Smooth muscle cell (in vitro differentiated cells): ENCODE results near the gene MS4A5. TPM values are rescaled to one million over a fixed set of nuclear protein-coding genes. Genes with fewer than 3 reads are reported as not detected.

Source experiments
- DNase-seq: peaks from one replicate; lab custom pipeline; 2025; ENCODE audit not compliant: unreplicated experiment; lab: John Stamatoyannopoulos, UW
- H2AFZ ChIP-seq: fragments of 200-600 bp; sonication (generic); 2 replicates; pipeline ENCODE4 v1.6.0; 2016; ENCODE audit warnings: antibody characterized with exemption, low read depth, mild to moderate bottlenecking
- H3F3A ChIP-seq: fragments of 200-600 bp; sonication (generic); 2 replicates; pipeline ENCODE4 v1.6.0; 2017; ENCODE audit warnings: antibody characterized with exemption, low read depth
- H3K27ac ChIP-seq: fragments of 200-600 bp; sonication (generic); 2 replicates; pipeline ENCODE4 v1.5.1; 2016; ENCODE audit warnings: low read depth, mild to moderate bottlenecking
- H3K27me3 ChIP-seq: fragments of 200-600 bp; sonication (generic); 2 replicates; pipeline ENCODE4 v1.6.1; 2016; ENCODE audit warnings: low read depth, mild to moderate bottlenecking
- H3K36me3 ChIP-seq: fragments of 200-600 bp; sonication (generic); 2 replicates; pipeline ENCODE4 v1.5.1; 2016; ENCODE audit warnings: low read depth
- H3K4me1 ChIP-seq: fragments of 200-600 bp; sonication (generic); 2 replicates; pipeline ENCODE4 v1.5.1; 2016; ENCODE audit warnings: low read depth
- H3K4me2 ChIP-seq: fragments of 200-600 bp; sonication (generic); 2 replicates; pipeline ENCODE4 v1.6.0; 2016; ENCODE audit warnings: mild to moderate bottlenecking
- H3K4me3 ChIP-seq: fragments of 200-600 bp; sonication (generic); 2 replicates; pipeline ENCODE4 v1.5.1; 2016; ENCODE audit warnings: mild to moderate bottlenecking
- H3K79me2 ChIP-seq: fragments of 200-600 bp; sonication (generic); 2 replicates; pipeline ENCODE4 v1.6.0; 2016; ENCODE audit warnings: low read depth, mild to moderate bottlenecking
- H3K9ac ChIP-seq: fragments of 200-600 bp; sonication (generic); 2 replicates; pipeline ENCODE4 v1.6.0; 2016; ENCODE audit warnings: low read depth
- H3K9me3 ChIP-seq: fragments of 200-600 bp; sonication (generic); replicated peaks from 2 replicates; pipeline ENCODE4 v1.5.1; 2016; ENCODE audit warnings: low read depth
- H4K20me1 ChIP-seq: fragments of 200-600 bp; sonication (generic); 2 replicates; pipeline ENCODE4 v1.6.0; 2016; ENCODE audit warnings: low read depth
- WGBS: methylation state at CpG from one replicate; pipeline ENCODE4 v1.1.7; 2016; ENCODE audit warnings: low lambda C conversion rate; 5-methylcytosine and 5-hydroxymethylcytosine counted together
- polyA plus RNA-seq: library from polyadenylated mRNA; unstranded; fragments of >200 nt; fragmentation: Nextera tagmentation; extraction: Ambion mirVana; gene quantifications from 2 replicates; pipeline ENCODE4 v1.2.1, GENCODE V29; 2016
- total RNA-seq: library from RNA; depleted of rRNA; stranded (reverse); fragments of >200 nt; gene quantifications from 2 replicates; pipeline ENCODE4 v1.2.3, GENCODE V29; 2014
- TF ChIP-seq, protein P1 (sequence below): fragments of 200-600 bp; sonication (generic); IDR thresholded peaks from 2 replicates; pipeline ENCODE4 v1.5.1; 2017; ENCODE audit warnings: borderline replicate concordance, mild to moderate bottlenecking, antibody characterized with exemption; ENCODE audit not compliant: insufficient read depth, poor library complexity, severe bottlenecking

Gene MS4A5
- total and polyA plus RNA-seq, 2 experiments from 2014 or later, result not detected

DNA sequence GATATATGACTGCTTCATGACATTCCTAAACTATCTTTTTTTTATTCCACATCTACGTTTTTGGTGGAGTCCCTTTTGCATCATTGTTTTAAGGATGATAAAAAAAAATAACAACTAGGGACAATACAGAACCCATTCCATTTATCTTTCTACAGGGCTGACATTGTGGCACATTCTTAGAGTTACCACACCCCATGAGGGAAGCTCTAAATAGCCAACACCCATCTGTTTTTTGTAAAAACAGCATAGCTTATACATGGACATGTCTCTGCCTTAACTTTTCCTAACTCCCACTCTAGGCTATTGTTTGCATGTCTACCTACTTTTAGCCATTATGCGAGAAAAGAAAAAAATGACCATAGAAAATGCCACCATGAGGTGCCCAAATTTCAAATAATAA, 39.5 kb downstream of the MS4A5 start:
- Histone ChIP-seq H3K4me1 (no peaks in the 10 kb centered on the region), H3K9ac (no peak overlapping the region), H3K27me3 (no peaks in the 10 kb centered on the region), H3F3A (no peaks in the 10 kb centered on the region), H3K4me3 (no peak overlapping the region), H3K4me2 (no peak overlapping the region), H4K20me1 (no peaks in the 10 kb centered on the region), H3K27ac (no peak overlapping the region), H2AFZ (no peak overlapping the region), H3K79me2 (no peaks in the 10 kb centered on the region), H3K9me3 (no peaks in the 10 kb centered on the region), H3K36me3 (no peaks in the 10 kb centered on the region)
- TF ChIP-seq, protein P1, sequence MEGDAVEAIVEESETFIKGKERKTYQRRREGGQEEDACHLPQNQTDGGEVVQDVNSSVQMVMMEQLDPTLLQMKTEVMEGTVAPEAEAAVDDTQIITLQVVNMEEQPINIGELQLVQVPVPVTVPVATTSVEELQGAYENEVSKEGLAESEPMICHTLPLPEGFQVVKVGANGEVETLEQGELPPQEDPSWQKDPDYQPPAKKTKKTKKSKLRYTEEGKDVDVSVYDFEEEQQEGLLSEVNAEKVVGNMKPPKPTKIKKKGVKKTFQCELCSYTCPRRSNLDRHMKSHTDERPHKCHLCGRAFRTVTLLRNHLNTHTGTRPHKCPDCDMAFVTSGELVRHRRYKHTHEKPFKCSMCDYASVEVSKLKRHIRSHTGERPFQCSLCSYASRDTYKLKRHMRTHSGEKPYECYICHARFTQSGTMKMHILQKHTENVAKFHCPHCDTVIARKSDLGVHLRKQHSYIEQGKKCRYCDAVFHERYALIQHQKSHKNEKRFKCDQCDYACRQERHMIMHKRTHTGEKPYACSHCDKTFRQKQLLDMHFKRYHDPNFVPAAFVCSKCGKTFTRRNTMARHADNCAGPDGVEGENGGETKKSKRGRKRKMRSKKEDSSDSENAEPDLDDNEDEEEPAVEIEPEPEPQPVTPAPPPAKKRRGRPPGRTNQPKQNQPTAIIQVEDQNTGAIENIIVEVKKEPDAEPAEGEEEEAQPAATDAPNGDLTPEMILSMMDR, result no peak
- DNase-seq, result no peak
- 64% methylated on average over 2 of the region's 2 CpGs for WGBS

DNA sequence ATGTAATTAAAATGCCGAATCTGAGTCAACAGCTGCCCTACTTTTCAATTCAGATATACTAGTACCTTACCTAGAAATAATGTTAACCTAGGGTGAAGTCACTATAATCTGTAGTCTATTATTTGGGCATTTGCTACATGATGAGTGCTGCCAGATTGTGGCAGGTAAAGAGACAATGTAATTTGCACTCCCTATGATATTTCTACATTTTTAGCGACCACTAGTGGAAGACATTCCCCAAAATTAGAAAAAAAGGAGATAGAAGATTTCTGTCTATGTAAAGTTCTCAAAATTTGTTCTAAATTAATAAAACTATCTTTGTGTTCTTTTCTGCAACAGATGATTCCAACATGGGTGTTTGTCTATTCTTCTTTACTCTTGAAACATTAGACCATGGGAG, 40.4 kb downstream of the MS4A5 start:
- Histone ChIP-seq H3K4me2 (no peak overlapping the region), H3K9me3 (no peaks in the 10 kb centered on the region), H3K9ac (no peak overlapping the region), H4K20me1 (no peaks in the 10 kb centered on the region), H3K36me3 (no peaks in the 10 kb centered on the region), H3K79me2 (no peaks in the 10 kb centered on the region), H3K4me1 (no peaks in the 10 kb centered on the region), H3K27ac (no peak overlapping the region), H3K27me3 (no peaks in the 10 kb centered on the region), H3F3A (no peaks in the 10 kb centered on the region), H2AFZ (no peak overlapping the region), H3K4me3 (no peak overlapping the region)
- TF ChIP-seq, protein P1, result no peak
- 61% methylated on average over 2 of the region's 2 CpGs for WGBS
- no peak for DNase-seq

DNA sequence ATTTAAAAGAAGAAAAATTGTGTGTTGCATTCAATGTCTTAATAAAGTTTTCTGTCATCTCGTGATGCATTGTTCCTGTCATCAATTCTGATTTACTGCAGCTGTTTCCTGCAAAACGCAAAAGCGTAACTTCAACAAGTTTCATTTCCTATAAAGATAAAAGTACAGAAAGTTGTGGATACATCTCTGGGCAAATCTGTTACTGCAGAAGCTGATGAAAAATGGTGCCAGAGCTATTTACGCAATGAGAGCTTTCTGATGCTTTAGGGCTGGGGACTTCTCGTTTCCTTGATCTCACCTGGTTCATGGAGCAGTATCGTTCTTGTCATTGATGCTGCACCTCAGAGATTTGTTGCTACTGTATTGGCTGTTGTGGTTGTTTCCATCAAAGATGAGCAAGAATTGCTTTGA, 47.7 kb downstream of the MS4A5 start:
- TF ChIP-seq, protein P1, result no peak
- Histone ChIP-seq H3K36me3 (no peaks in the 10 kb centered on the region), H3F3A (no peaks in the 10 kb centered on the region), H3K4me2 (no peak overlapping the region), H2AFZ (no peak overlapping the region), H3K4me1 (no peaks in the 10 kb centered on the region), H4K20me1 (no peaks in the 10 kb centered on the region), H3K4me3 (no peak overlapping the region), H3K9me3 (no peaks in the 10 kb centered on the region), H3K79me2 (no peaks in the 10 kb centered on the region), H3K9ac (no peak overlapping the region), H3K27me3 (no peaks in the 10 kb centered on the region), H3K27ac (no peak overlapping the region)
- no peak for DNase-seq
- 82% methylated on average over 6 of the region's 6 CpGs for WGBS

DNA sequence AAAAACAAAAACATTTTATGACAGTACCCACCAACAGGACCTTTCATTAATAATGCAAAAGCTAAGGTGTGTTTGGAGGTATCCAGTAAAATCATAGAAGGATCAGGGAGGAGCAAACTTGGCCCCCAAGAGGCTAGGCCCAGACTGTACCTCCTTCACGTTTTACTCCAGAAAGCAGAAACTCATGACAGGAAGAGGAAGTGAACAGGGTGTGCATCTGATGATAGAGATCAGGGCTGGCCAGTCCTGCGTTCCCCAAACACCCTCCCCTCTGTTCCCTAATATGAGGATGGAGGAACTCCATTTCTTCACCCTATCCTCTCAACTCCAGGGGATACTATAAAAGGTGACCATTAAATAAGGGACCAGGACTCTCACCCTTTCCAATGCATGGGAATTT, 53.0 kb downstream of the MS4A5 start:
- Histone ChIP-seq H3F3A (no peaks in the 10 kb centered on the region), H3K27me3 (no peaks in the 10 kb centered on the region), H3K9ac (no peak overlapping the region), H3K36me3 (no peaks in the 10 kb centered on the region), H3K79me2 (no peaks in the 10 kb centered on the region), H3K4me3 (no peak overlapping the region), H3K4me1 (no peaks in the 10 kb centered on the region), H4K20me1 (no peaks in the 10 kb centered on the region), H3K9me3 (no peaks in the 10 kb centered on the region), H3K4me2 (no peak overlapping the region), H3K27ac (no peak overlapping the region), H2AFZ (no peak overlapping the region)
- TF ChIP-seq, protein P1, result no peak
- DNase-seq, result no peak
- WGBS, result 65% methylated on average over 2 of the region's 2 CpGs
